Fibroblast of upper back skin (primary cell): Measurements from ENCODE around the gene ELOB.

ENCODE experiments used
- DNase-seq: peaks from one replicate; pipeline ENCODE4 v3.0.0-alpha.2; 2013

Gene ELOB

GRCh38 chr16:2779978-2780898 lies 3.2 kb upstream of the ELOB start:
- no peak for DNase-seq

- DNase-seq, result no peak
Observed at GRCh38 chr16:2779151-2779920, 2.3 kb upstream of the ELOB start.

- no peak for DNase-seq
Observed at GRCh38 chr16:2778630-2778958, 1.5 kb upstream of the ELOB start.

GRCh38 chr16:2777903-2778629 lies 986 bp upstream of the ELOB start:
- DNase-seq, result no peak

- no peak for DNase-seq
Observed at GRCh38 chr16:2776500-2777139, 460 bp downstream of the ELOB start.

GRCh38 chr16:2775765-2776499 lies 1.1 kb downstream of the ELOB start:
- no peak for DNase-seq

GRCh38 chr16:2775131-2775716 lies 1.9 kb downstream of the ELOB start:
- DNase-seq, result no peak

GRCh38 chr16:2774161-2774891 lies 2.8 kb downstream of the ELOB start:
- no peak for DNase-seq

GRCh38 chr16:2773188-2773968 lies 3.7 kb downstream of the ELOB start:
- peak; percentile 18 for DNase-seq

- DNase-seq, result no peak
Observed at GRCh38 chr16:2771496-2772402, 5.3 kb downstream of the ELOB start.

- DNase-seq, result no peak
Observed at GRCh38 chr16:2770057-2770951, 6.8 kb downstream of the ELOB start.

- DNase-seq, result no peak
Observed at GRCh38 chr16:2769675-2770056, 7.4 kb downstream of the ELOB start.

GRCh38 chr16:2769100-2769529 lies 8.0 kb downstream of the ELOB start:
- DNase-seq, result no peak

GRCh38 chr16:2768403-2769089 lies 8.5 kb downstream of the ELOB start:
- DNase-seq, result peak; percentile 24

GRCh38 chr16:2767891-2768290 lies 9.2 kb downstream of the ELOB start:
- no peak for DNase-seq

- DNase-seq, result no peak
Observed at GRCh38 chr16:2767140-2767731, 9.8 kb downstream of the ELOB start.
